HCT116 (cell line): ENCODE measurements around the gene NCOA1. TPM values are rescaled to one million over a fixed set of nuclear protein-coding genes. Genes with fewer than 3 reads are reported as not detected.

Experiments
- ATAC-seq: fragments of 200-7000 bp; cut with Tn5 transposase; 2 replicates; pipeline ENCODE4 v1.9.1; 2020; ENCODE audit warnings: mild to moderate bottlenecking, moderate library complexity
- BruUV-seq: library from RNA; stranded (reverse); fragments of 400-500 nt; replicated peaks from 2 replicates; lab custom pipeline; 2021; lab: Mats Ljungman, UMichigan
- CTCF ChIA-PET: fragments of 300-600 bp; sonication (Branson Sonifier 250); formaldehyde crosslinking; loops from one replicate; lab custom pipeline; 2021; ENCODE audit warnings: antibody characterized with exemption; lab: Charles Lee
- POLR2A ChIA-PET: fragments of 300-600, 350-600 bp; sonication (Branson Sonifier 250); formaldehyde crosslinking; loops from one replicate; lab custom pipeline; 2021; ENCODE audit warnings: antibody characterized with exemption; lab: Charles Lee
- RAD21 ChIA-PET, 2 experiments: fragments of 300-600 bp; sonication (Branson Sonifier 250); formaldehyde crosslinking; loops; one replicate each; lab custom pipeline; 2023; ENCODE audit warnings: low total read pairs in 2 of 2; ENCODE audit not compliant: uncharacterized antibody in 2 of 2, unreplicated experiment in 2 of 2, low non-redundant PET in 1 of 2; lab: Charles Lee
- DNase-seq: peaks from one replicate; pipeline ENCODE4 v3.0.0-alpha.2; 2010; ENCODE audit warnings: low read depth, low spot score
- H2AFZ ChIP-seq: fragments of 200-600 bp; shearing (Covaris generic), sonication (generic); 2 replicates; pipeline ENCODE4 v1.6.1; 2017; ENCODE audit warnings: low read depth, mixed run types, mixed read lengths, antibody characterized with exemption, low read length; ENCODE audit not compliant: poor library complexity, severe bottlenecking
- H3K27ac ChIP-seq: 2 replicates; pipeline ENCODE4 v1.5.1; 2012; ENCODE audit warnings: low read depth, low read length
- H3K27me3 ChIP-seq: fragments of 200-600 bp; sonication (generic); 2 replicates; pipeline ENCODE4 v1.6.1; 2016; ENCODE audit warnings: mixed run types, low read length, mixed read lengths; ENCODE audit not compliant: insufficient read depth
- H3K36me3 ChIP-seq, 2 experiments: fragments of 200-500 bp in 1 of 2; fragments of 200-600 bp in 1 of 2; sonication (Bioruptor generic) in 1 of 2; sonication (generic) in 1 of 2; 2 replicates each; pipeline versions ENCODE4 v1.5.1 to v1.6.1; 2014 to 2016; ENCODE audit warnings: low read length in 2 of 2, inconsistent platforms in 1 of 2, mixed read lengths in 1 of 2, mixed run types in 1 of 2; ENCODE audit not compliant: insufficient read depth in 2 of 2, control insufficient read depth in 1 of 2
- H3K4me1 ChIP-seq, 2 experiments: fragments of 200-600 bp in 1 of 2; sonication (generic) in 1 of 2; 2 replicates each; pipeline versions ENCODE4 v1.5.1 to v1.6.1; 2012 to 2017; ENCODE audit warnings: low read length in 2 of 2, inconsistent platforms in 1 of 2, mild to moderate bottlenecking in 1 of 2, mixed read lengths in 1 of 2, mixed run types in 1 of 2, moderate library complexity in 1 of 2; ENCODE audit not compliant: insufficient read depth in 2 of 2, control insufficient read depth in 1 of 2
- H3K4me2 ChIP-seq: fragments of 200-600 bp; sonication (generic); 2 replicates; pipeline ENCODE4 v1.6.1; 2017; ENCODE audit warnings: mixed run types, low read length, mixed read lengths
- H3K4me3 ChIP-seq, 2 experiments: fragments of 200-600 bp in 1 of 2; sonication (generic) in 1 of 2; replicated peaks in 1 of 2; 2 replicates each; pipeline ENCODE4 v1.5.1; 2011 to 2016; ENCODE audit warnings: low read length in 2 of 2, control low read depth in 1 of 2, low read depth in 1 of 2, mild to moderate bottlenecking in 1 of 2, mixed read lengths in 1 of 2, mixed run types in 1 of 2
- H3K79me2 ChIP-seq: fragments of 200-600 bp; sonication (generic); 2 replicates; pipeline ENCODE4 v1.6.1; 2017; ENCODE audit warnings: mild to moderate bottlenecking, mixed run types, low read length, moderate library complexity, mixed read lengths; ENCODE audit not compliant: insufficient read depth
- H3K9ac ChIP-seq: fragments of 200-600 bp; sonication (generic); 2 replicates; pipeline ENCODE4 v1.6.1; 2016; ENCODE audit warnings: low read length, mixed read lengths
- H3K9me2 ChIP-seq: fragments of 200-600 bp; sonication (generic), shearing (Covaris generic); 2 replicates; pipeline ENCODE4 v1.6.1; 2017; ENCODE audit warnings: mixed run types, mild to moderate bottlenecking, moderate library complexity; ENCODE audit not compliant: insufficient read depth
- H3K9me3 ChIP-seq, 2 experiments: fragments of 200-500 bp in 1 of 2; fragments of 200-600 bp in 1 of 2; sonication (Bioruptor generic) in 1 of 2; sonication (generic) in 1 of 2; 2 replicates each; pipeline ENCODE4 v1.6.1; 2014 to 2017; ENCODE audit warnings: low read length in 2 of 2, mixed read lengths in 2 of 2, inconsistent platforms in 1 of 2, low read depth in 1 of 2, mild to moderate bottlenecking in 1 of 2, mixed run types in 1 of 2, moderate library complexity in 1 of 2; ENCODE audit not compliant: control insufficient read depth in 1 of 2, insufficient read depth in 1 of 2
- H4K20me1 ChIP-seq: fragments of 200-600 bp; sonication (generic), shearing (Covaris generic); 2 replicates; pipeline ENCODE4 v1.6.1; 2017; ENCODE audit warnings: mixed run types, mild to moderate bottlenecking, moderate library complexity; ENCODE audit not compliant: insufficient read depth
- CBX3 ChIP-seq: IDR thresholded peaks from 2 replicates; pipeline ENCODE4 v1.6.1; 2012; ENCODE audit warnings: low read depth
- EGR1 ChIP-seq: IDR thresholded peaks from 2 replicates; pipeline ENCODE4 v1.6.1; 2012; ENCODE audit warnings: low read depth
- SIN3A ChIP-seq: IDR thresholded peaks from 2 replicates; pipeline ENCODE4 v1.6.1; 2012; ENCODE audit warnings: low read depth
- TCF7L2 ChIP-seq: IDR thresholded peaks from 2 replicates; pipeline ENCODE4 v1.7.0; 2011; ENCODE audit warnings: borderline replicate concordance, inconsistent platforms; ENCODE audit not compliant: insufficient read depth, insufficient read length; ENCODE audit errors: extremely low read depth
- ZNF274 ChIP-seq: fragments of 200-500 bp; sonication (Bioruptor generic); IDR thresholded peaks from 2 replicates; pipeline ENCODE4 v1.6.1; 2014; ENCODE audit warnings: mild to moderate bottlenecking, low read depth, low read length, inconsistent platforms
- intact Hi-C: fragments of 100-400 bp; cut with micrococcal nuclease; formaldehyde crosslinking; loops from 2 replicates; pipeline ENCODE4 v1.10.0; 2022
- total RNA-seq: library from RNA; stranded (reverse); gene quantifications from one replicate; pipeline ENCODE4 v1.2.1, GENCODE V29; 2021; ENCODE audit not compliant: unreplicated experiment
- TF ChIP-seq, protein P1 (sequence below): IDR thresholded peaks from 2 replicates; pipeline ENCODE4 v1.6.1; 2011; ENCODE audit warnings: mild to moderate bottlenecking, low read length, moderate library complexity; ENCODE audit not compliant: insufficient replicate concordance; ENCODE audit errors: extremely low read depth
- TF ChIP-seq, protein P2 (sequence below): IDR thresholded peaks from 2 replicates; pipeline ENCODE4 v1.6.1; 2012
- TF ChIP-seq, protein P3 (sequence below): IDR thresholded peaks from 2 replicates; pipeline ENCODE4 v1.6.1; 2012; ENCODE audit warnings: low read depth

Gene NCOA1
- total RNA-seq, 1 experiment from 2014 or later = 10.4 TPM

DNA sequence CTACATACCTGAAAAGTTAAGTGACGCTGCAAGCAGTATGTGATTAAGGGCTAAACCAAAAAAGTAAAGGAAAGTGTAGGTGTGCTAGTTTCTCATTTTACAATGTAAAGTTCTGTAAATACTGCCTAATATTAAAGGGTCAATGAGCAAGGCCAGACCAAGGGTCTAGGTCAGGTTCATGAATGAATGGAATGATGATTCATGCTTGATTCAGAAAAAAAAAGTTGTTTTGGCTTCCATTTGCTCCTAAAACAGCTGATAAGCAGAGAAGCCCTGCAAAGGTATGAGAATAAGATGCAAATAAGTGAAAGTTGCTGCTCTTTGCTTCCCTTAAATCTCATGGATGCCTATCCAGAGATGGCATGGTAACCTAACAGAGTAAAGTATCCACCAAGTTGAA, 240.9 kb downstream of the NCOA1 start:
- Histone ChIP-seq H2AFZ (no peak overlapping the region), H3K4me1 (no peaks in the 10 kb centered on the region), H3K4me3 (no peak overlapping the region), H3K27me3 (no peaks in the 10 kb centered on the region), H3K9ac (no peak overlapping the region), H3K9me3 (no peaks in the 10 kb centered on the region), H3K4me2 (no peak overlapping the region), H4K20me1 (no peaks in the 10 kb centered on the region), H3K79me2 (no peaks in the 10 kb centered on the region), H3K27ac (no peak overlapping the region), H3K36me3 (no peaks in the 10 kb centered on the region), H3K9me2 (no peaks in the 10 kb centered on the region)
- CTCF ChIA-PET = no interaction called here
- intact Hi-C loops = no loop called here
- BruUV-seq = no TSS peak
- DNase-seq (no peak), ATAC-seq (no peak)
- POLR2A ChIA-PET = no interaction called here
- RAD21 ChIA-PET = no interaction called here
- TF ChIP-seq EGR1 = no peak
- TF ChIP-seq, protein P1, sequence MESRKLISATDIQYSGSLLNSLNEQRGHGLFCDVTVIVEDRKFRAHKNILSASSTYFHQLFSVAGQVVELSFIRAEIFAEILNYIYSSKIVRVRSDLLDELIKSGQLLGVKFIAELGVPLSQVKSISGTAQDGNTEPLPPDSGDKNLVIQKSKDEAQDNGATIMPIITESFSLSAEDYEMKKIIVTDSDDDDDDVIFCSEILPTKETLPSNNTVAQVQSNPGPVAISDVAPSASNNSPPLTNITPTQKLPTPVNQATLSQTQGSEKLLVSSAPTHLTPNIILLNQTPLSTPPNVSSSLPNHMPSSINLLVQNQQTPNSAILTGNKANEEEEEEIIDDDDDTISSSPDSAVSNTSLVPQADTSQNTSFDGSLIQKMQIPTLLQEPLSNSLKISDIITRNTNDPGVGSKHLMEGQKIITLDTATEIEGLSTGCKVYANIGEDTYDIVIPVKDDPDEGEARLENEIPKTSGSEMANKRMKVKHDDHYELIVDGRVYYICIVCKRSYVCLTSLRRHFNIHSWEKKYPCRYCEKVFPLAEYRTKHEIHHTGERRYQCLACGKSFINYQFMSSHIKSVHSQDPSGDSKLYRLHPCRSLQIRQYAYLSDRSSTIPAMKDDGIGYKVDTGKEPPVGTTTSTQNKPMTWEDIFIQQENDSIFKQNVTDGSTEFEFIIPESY = no peak

DNA sequence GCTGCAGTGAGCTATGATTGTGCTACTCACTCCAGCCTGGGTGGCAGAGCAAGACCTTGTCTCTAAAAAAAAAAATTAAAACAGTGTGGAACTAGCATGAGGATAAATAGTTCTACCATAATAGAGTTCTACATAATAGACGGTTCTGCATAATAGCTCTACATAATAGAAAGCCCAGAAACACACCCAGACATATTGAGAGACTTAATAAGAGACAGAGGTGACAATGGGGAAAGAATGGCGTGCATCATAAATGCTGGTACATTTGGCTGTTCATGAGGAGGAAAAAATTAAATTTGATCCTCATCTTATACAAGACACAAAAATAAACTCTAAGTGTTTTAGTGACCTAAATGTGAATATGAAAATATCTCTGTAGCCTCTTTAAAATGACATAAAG, 243.7 kb downstream of the NCOA1 start:
- Histone ChIP-seq H3K9ac (no peak overlapping the region), H3K9me3 (no peaks in the 10 kb centered on the region), H2AFZ (no peak overlapping the region), H3K79me2 (no peaks in the 10 kb centered on the region), H3K4me1 (no peaks in the 10 kb centered on the region), H3K27me3 (no peaks in the 10 kb centered on the region), H3K4me2 (no peak overlapping the region), H3K27ac (no peak overlapping the region), H3K4me3 (no peak overlapping the region), H3K9me2 (no peaks in the 10 kb centered on the region), H4K20me1 (no peaks in the 10 kb centered on the region), H3K36me3 (no peaks in the 10 kb centered on the region)
- POLR2A ChIA-PET = no interaction called here
- RAD21 ChIA-PET = no interaction called here
- no TSS peak for BruUV-seq
- CTCF ChIA-PET = no interaction called here
- intact Hi-C loops = no loop called here
- ATAC-seq (no peak), DNase-seq (no peak)
- TF ChIP-seq, protein P2, sequence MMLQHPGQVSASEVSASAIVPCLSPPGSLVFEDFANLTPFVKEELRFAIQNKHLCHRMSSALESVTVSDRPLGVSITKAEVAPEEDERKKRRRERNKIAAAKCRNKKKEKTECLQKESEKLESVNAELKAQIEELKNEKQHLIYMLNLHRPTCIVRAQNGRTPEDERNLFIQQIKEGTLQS = no peak
- TF ChIP-seq TCF7L2 = no peak
- TF ChIP-seq, protein P1 = no peak
- TF ChIP-seq SIN3A = no peak
- TF ChIP-seq CBX3 = no peak
- TF ChIP-seq, protein P3, sequence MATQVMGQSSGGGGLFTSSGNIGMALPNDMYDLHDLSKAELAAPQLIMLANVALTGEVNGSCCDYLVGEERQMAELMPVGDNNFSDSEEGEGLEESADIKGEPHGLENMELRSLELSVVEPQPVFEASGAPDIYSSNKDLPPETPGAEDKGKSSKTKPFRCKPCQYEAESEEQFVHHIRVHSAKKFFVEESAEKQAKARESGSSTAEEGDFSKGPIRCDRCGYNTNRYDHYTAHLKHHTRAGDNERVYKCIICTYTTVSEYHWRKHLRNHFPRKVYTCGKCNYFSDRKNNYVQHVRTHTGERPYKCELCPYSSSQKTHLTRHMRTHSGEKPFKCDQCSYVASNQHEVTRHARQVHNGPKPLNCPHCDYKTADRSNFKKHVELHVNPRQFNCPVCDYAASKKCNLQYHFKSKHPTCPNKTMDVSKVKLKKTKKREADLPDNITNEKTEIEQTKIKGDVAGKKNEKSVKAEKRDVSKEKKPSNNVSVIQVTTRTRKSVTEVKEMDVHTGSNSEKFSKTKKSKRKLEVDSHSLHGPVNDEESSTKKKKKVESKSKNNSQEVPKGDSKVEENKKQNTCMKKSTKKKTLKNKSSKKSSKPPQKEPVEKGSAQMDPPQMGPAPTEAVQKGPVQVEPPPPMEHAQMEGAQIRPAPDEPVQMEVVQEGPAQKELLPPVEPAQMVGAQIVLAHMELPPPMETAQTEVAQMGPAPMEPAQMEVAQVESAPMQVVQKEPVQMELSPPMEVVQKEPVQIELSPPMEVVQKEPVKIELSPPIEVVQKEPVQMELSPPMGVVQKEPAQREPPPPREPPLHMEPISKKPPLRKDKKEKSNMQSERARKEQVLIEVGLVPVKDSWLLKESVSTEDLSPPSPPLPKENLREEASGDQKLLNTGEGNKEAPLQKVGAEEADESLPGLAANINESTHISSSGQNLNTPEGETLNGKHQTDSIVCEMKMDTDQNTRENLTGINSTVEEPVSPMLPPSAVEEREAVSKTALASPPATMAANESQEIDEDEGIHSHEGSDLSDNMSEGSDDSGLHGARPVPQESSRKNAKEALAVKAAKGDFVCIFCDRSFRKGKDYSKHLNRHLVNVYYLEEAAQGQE = no peak
- no peak for TF ChIP-seq ZNF274
